ENCODE measurements around the gene FBXO28. TPM values are rescaled to one million over a fixed set of nuclear protein-coding genes. Genes with fewer than 3 reads are reported as not detected.
A peak's percentile ranks its signal among the peaks of the same experiment; 100 is the strongest.

Gene FBXO28
- total RNA-seq, 1 experiment from 2014 or later: 37.0 TPM

GRCh38 chr1:224189561-224189960 is 75.7 kb downstream of the FBXO28 start (continued):
- no peak for TF ChIP-seq EZH2phosphoT487 (IDR thresholded peaks at IDR 0.05; ENCODE audit: borderline replicate concordance)
- no peak for TF ChIP-seq SRF (IDR thresholded peaks at IDR 0.05; ENCODE audit: low read depth)

- no peaks in the 10 kb centered on the region for H3K9me2 ChIP-seq (ENCODE audit: insufficient read depth)
- BruUV-seq (replicated peaks): TSS peak; percentile 32
- no peaks in the 10 kb centered on the region for H3K4me1 ChIP-seq (ENCODE audit: control insufficient read depth in 1 of 2, insufficient read depth in 2 of 2, low read length in 2 of 2)
- no peak overlapping the region for H3K4me3 ChIP-seq (replicated peaks in 1 of 2; ENCODE audit: low read depth in 1 of 2, low read length in 2 of 2)
- peaks cover 10 to 12% of the 10 kb centered on the region in 2 experiments; a peak in 3 of 4 replicates for H3K36me3 ChIP-seq (ENCODE audit: control insufficient read depth in 1 of 2, insufficient read depth in 2 of 2, low read length in 2 of 2)
- intact Hi-C loops (cut with micrococcal nuclease): no loop called here
- no peak for ATAC-seq
- H3K9ac ChIP-seq (ENCODE audit: low read length): no peak overlapping the region
- H3K9me3 ChIP-seq (ENCODE audit: control insufficient read depth in 1 of 2, insufficient read depth in 1 of 2, low read depth in 1 of 2, low read length in 2 of 2): no peaks in the 10 kb centered on the region
- no peak for DNase-seq (ENCODE audit: low read depth, low spot score)
- CTCF ChIA-PET: no interaction called here
- POLR2A ChIA-PET: interaction anchor here (0.6 kb wide), 1 partner anchor 9 kb away, joined by 3 read pairs; the partner anchor contains the start of gene DEGS1
- no peak overlapping the region for H3K27ac ChIP-seq (ENCODE audit: low read depth, low read length)
- no peak overlapping the region for H2AFZ ChIP-seq (ENCODE audit: low read depth, low read length, poor library complexity, severe bottlenecking)
- H3K27me3 ChIP-seq (ENCODE audit: insufficient read depth, low read length): no peaks in the 10 kb centered on the region
- H4K20me1 ChIP-seq (ENCODE audit: insufficient read depth): no peaks in the 10 kb centered on the region
- no peak overlapping the region for H3K4me2 ChIP-seq (ENCODE audit: low read length)
- RAD21 ChIA-PET (ENCODE audit: low non-redundant PET in 1 of 2, low total read pairs in 2 of 2, uncharacterized antibody in 2 of 2, unreplicated experiment in 2 of 2): no interaction called here
- peaks cover 35% of the 10 kb centered on the region for H3K79me2 ChIP-seq (ENCODE audit: insufficient read depth, low read length)
- TF ChIP-seq ZNF274 (IDR thresholded peaks at IDR 0.05; ENCODE audit: low read depth, low read length) (no peak), POLR2A (IDR thresholded peaks at IDR 0.05; ENCODE audit: borderline replicate concordance, extremely low read depth, insufficient read depth, insufficient read length) (no peak), ELF1 (IDR thresholded peaks at IDR 0.05; ENCODE audit: borderline replicate concordance, low read depth) (no peak), CBX3 (IDR thresholded peaks at IDR 0.05; ENCODE audit: low read depth) (no peak), ZBTB33 (IDR thresholded peaks at IDR 0.05; ENCODE audit: extremely low read depth, insufficient replicate concordance, low read length) (no peak), SP1 (IDR thresholded peaks at IDR 0.05; ENCODE audit: low read depth) (no peak), EZH2 (IDR thresholded peaks at IDR 0.05) (no peak), ZFX (IDR thresholded peaks at IDR 0.05) (no peak), CEBPB (IDR thresholded peaks at IDR 0.05; ENCODE audit: low read depth) (no peak), REST (IDR thresholded peaks at IDR 0.05; ENCODE audit: low read depth) (no peak), FOSL1 (IDR thresholded peaks at IDR 0.05; ENCODE audit: low read depth) (no peak), MAX (IDR thresholded peaks at IDR 0.05) (no peak), EGR1 (IDR thresholded peaks at IDR 0.05; ENCODE audit: low read depth) (no peak), SRF (IDR thresholded peaks at IDR 0.05; ENCODE audit: low read depth) (no peak), TCF7L2 (IDR thresholded peaks at IDR 0.05; ENCODE audit: borderline replicate concordance, extremely low read depth, insufficient read depth, insufficient read length) (no peak)
- TF ChIP-seq, protein P1, sequence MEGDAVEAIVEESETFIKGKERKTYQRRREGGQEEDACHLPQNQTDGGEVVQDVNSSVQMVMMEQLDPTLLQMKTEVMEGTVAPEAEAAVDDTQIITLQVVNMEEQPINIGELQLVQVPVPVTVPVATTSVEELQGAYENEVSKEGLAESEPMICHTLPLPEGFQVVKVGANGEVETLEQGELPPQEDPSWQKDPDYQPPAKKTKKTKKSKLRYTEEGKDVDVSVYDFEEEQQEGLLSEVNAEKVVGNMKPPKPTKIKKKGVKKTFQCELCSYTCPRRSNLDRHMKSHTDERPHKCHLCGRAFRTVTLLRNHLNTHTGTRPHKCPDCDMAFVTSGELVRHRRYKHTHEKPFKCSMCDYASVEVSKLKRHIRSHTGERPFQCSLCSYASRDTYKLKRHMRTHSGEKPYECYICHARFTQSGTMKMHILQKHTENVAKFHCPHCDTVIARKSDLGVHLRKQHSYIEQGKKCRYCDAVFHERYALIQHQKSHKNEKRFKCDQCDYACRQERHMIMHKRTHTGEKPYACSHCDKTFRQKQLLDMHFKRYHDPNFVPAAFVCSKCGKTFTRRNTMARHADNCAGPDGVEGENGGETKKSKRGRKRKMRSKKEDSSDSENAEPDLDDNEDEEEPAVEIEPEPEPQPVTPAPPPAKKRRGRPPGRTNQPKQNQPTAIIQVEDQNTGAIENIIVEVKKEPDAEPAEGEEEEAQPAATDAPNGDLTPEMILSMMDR (IDR thresholded peaks at IDR 0.05 in 2 of 3, conservative IDR thresholded peaks at IDR 0.05 in 1 of 3; ENCODE audit: borderline replicate concordance in 1 of 3, insufficient read depth in 1 of 3, low read depth in 2 of 3, low read length in 2 of 3): no peak
- TF ChIP-seq, protein P2, sequence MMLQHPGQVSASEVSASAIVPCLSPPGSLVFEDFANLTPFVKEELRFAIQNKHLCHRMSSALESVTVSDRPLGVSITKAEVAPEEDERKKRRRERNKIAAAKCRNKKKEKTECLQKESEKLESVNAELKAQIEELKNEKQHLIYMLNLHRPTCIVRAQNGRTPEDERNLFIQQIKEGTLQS (IDR thresholded peaks at IDR 0.05): no peak
These were observed 78.3 kb downstream of the FBXO28 start for GRCh38 chr1:224192082-224192788.

All from HCT116 (cell line).